Coronary artery (tissue), 2 donors: ENCODE data around the gene PDP2.

Experiments
- DNase-seq: peaks from one replicate; pipeline ENCODE4 v3.0.0-alpha.2; 2017; ENCODE audit warnings: low spot score
- H3K27ac ChIP-seq, 2 donors: fragments of 200-600 bp; sonication (generic); one replicate each; pipeline ENCODE4 v1.5.1; 2016 to 2019
- H3K4me3 ChIP-seq: fragments of 200-600 bp; sonication (generic); 2 replicates; pipeline ENCODE4 v1.5.1; 2016; ENCODE audit warnings: mild to moderate bottlenecking, moderate library complexity
- TF ChIP-seq, protein P1 (sequence below): fragments of 200-600 bp; sonication (generic); IDR thresholded peaks from one replicate; pipeline ENCODE4 v1.5.1; 2019; ENCODE audit warnings: antibody characterized with exemption

PDP2 gene

DNA sequence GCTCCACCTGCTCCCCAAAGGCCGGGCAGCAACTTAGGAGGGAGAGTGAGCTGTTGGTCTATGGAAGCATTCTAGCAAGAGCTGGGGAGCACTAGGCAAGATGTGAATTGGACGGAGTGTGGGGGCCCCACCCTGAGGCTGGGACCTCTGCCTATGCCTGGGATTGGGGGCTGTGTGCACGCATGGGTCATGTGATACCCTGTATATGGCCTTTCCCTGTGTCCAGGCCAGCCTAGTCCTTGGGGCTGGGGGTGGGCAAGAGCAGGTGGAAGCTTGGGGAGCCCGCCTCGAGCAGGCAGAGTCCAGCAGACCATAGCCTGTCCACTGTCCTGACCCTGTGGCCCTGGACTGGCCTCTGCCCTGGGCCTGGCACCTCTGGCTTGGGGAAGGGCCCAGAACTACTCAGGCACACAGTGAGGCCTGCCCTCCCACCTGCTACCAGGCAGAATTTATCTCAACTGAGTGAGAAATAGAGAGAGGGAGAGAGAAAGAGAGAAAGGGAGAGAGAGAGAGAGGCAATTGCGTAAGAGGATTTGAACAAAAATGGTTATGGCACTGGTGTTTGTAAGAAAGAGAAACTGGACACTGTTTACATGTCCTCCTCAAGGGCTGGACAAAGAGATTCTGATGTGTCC, 19.1 kb downstream of the PDP2 start:
- TF ChIP-seq, protein P1, sequence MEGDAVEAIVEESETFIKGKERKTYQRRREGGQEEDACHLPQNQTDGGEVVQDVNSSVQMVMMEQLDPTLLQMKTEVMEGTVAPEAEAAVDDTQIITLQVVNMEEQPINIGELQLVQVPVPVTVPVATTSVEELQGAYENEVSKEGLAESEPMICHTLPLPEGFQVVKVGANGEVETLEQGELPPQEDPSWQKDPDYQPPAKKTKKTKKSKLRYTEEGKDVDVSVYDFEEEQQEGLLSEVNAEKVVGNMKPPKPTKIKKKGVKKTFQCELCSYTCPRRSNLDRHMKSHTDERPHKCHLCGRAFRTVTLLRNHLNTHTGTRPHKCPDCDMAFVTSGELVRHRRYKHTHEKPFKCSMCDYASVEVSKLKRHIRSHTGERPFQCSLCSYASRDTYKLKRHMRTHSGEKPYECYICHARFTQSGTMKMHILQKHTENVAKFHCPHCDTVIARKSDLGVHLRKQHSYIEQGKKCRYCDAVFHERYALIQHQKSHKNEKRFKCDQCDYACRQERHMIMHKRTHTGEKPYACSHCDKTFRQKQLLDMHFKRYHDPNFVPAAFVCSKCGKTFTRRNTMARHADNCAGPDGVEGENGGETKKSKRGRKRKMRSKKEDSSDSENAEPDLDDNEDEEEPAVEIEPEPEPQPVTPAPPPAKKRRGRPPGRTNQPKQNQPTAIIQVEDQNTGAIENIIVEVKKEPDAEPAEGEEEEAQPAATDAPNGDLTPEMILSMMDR: no peak
- Histone ChIP-seq H3K27ac (peak overlapping the region; percentile 95 to 97), H3K4me3 (peak overlapping the region; percentile 32)
- no peak for DNase-seq

DNA sequence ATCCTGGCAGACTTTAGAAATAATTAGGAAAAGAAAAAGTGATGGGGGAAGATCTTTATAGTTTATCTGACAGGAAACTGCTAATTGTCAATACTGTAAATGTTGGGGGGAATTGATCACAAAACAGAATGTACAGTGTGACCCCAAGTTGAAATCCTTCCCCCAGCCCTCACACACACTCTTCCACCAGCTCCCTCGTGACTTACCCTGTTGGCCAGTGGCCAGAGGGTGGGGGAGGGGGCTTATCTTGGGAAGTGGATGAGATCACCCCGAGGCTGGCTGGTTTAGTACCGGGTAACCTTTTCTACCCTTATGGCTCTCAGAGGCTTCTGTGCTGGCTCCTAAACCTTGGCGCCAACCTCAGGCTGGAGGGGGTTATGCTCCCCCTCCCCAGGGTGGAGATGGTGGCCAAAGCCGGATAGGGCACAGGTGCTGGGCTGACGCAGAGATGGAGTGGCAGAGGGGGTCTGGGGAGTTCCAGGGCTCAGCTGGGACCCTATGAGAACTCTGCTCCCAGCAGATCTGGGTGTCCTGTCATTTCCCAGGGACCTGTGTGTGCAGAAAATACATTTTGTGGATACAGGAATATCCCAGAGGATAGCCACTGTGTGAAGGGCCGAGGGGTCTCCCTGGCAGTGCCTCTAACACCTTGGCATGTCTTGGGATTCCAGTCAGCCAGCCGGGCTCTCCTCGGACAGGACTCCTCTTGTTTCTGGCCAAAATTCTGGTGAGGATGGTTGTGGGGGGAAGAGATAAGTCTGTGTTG, 19.8 kb downstream of the PDP2 start:
- DNase-seq: no peak
- TF ChIP-seq, protein P1: no peak
- peak overlapping the region; percentile 32 for H3K4me3 ChIP-seq
- peak overlapping the region; percentile 95 to 97 for H3K27ac ChIP-seq

DNA sequence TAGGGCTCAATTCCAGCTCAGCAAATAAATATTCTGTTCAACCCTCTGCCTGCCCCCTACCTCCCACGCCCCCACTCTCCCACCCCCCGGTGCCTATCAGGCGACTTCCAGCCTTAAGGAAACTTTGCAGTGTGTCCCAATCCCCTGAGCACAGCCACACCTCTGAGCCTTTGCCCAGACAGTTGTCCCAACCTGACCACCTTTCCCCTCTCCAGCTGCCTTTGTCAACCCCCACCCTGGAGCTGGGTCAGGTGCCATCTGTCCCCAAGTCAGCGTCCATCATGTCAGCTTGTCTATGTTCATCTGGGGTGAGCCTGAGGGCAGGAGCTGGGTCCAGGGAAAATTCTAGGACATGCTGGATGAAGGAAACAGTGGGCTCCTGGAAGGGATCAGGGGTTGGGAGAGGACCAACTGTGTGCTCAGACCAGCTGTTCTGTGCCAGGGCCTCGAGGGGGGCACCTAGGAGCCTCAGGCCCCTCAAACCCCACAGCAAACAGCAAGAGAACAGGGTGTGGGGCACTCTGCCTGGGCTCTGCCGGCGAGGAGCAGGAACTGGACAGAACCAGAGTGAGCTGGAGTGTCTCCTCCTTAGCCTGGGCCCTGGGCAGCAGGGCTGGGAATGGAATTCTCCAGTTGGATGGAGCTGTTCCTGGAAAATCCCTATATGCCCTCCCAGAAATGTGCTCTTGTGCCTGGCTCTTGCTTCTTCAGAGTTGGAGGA, 20.6 kb downstream of the PDP2 start:
- TF ChIP-seq, protein P1: no peak
- DNase-seq: no peak
- H3K27ac ChIP-seq: peak overlapping the region; percentile 95 to 97
- peak overlapping the region; percentile 32 for H3K4me3 ChIP-seq

DNA sequence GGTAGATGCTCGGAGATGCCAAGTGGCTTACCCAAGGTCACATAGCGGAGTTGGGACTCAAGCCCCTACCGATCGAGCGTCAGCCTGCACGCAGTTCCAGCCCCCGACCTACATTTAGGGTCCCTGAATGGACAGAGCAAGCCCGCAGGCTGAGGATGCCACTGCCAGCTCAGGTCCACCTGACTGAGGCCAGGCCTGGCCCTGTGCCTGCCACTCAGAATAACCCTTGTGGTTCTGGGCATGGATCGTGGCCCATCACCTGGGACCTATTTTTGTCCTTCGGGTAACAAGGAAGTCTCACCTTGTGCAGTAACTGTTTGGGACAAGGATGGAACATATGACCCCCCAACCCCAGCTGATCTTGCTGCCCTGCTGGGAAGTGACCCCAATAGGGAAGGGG, 21.3 kb downstream of the PDP2 start:
- no peak for DNase-seq
- Histone ChIP-seq H3K27ac (peak overlapping the region; percentile 95 to 97), H3K4me3 (no peak overlapping the region)
- TF ChIP-seq, protein P1: no peak

DNA sequence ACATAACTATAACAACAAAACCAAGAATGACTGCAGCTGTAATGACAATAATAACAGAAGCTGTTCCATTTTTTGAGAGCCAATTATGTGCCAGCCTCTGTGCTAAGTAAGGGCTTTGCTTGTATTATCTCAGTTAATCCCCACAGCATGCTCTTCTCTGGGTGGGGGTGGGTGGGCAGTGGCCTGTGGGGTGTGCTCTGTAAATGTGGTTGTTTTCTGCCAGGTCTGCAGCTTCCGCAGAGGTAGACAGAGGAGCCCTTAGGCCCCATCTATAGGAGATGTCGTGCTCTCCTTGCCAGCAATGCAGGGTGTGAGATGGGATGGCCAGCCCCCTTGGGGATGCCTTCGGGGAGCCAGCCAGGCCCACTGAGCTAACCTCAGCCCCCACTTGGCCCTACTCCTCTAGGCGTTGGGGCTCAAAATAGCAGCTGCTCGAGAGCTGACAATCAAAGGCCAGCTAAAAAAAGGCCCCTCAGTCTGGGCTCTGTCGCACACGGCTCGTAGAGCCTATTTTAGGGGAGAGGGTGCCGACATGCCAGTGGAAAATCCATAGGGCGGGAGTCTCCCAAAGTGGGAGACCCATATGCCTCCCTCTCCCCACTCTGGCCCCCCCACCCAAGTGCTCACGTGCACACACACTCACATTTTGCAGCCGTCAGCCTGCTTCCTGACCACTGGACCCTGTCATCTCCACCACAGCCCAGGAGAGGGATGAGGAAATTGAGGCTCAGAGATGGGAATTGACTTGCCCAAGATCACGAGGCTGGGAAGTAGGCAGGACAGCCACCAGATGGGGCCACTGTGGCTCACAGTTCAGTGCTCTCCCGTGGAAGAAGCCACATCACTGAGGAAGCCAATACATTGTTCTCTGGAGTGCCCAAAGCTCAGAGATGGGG, 22.6 kb downstream of the PDP2 start:
- TF ChIP-seq, protein P1: no peak
- DNase-seq: no peak
- Histone ChIP-seq H3K4me3 (peak overlapping the region; percentile 18), H3K27ac (peak overlapping the region; percentile 95 to 97)

DNA sequence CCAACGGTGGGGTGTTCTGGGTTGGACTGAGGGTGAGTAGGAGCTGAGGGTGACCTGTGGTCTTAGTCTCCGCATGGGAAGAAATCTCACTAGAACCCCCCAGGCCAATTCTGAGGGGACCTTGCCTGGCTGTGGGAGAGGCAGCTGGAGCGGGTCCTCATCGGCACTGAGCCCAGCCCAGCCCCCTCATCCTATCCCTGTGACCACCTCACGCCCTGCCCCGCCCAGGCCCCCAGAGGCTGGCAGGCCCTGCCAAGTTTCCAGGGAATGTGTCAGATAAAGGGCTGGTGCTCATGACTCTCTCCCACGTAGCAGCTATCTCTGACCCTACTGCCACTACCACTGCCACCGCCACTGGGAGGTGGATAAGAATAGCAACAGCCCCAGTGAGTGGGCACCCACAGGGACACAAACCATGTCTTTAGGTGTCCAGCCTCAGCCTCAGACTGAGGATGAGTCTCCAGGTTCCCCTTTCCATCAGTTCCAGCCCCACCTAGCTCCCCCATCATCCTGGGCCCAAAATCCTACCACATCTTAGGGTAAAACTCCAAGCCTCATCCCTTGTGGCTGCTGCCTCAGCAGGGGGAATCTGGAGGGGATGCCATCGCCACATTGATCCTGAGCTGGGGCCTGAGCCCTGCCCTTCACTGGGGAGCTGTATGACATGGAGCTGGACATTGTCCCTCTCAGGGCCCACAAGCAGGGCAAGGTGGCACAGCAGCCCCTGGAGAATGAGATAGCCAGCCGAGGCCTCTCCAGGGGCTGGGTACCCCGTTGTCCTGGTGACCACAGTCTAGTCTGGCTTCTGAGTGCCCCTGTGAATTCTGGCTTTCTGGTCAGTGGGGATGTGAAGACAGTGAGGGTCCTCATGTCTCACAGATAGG, 23.5 kb downstream of the PDP2 start:
- TF ChIP-seq, protein P1: no peak
- DNase-seq: no peak
- peak overlapping the region; percentile 95 to 97 for H3K27ac ChIP-seq
- H3K4me3 ChIP-seq: peak overlapping the region; percentile 18
